Esophagus muscularis mucosa (tissue), 3 donors: ENCODE results near the gene ATP6V1C2.

Experiments used
- POLR2A ChIP-seq: fragments of 450-650 bp; IDR thresholded peaks from one replicate; pipeline ENCODE4 v1.6.1; 2017; ENCODE audit warnings: antibody characterized with exemption, moderate library complexity, mild to moderate bottlenecking, low read depth
- POLR2AphosphoS5 ChIP-seq, 2 donors: sonication (generic); formaldehyde crosslinking; IDR thresholded peaks; one replicate each; pipeline ENCODE4 v1.6.1; 2017; ENCODE audit warnings: antibody characterized with exemption in 2 of 2
- TF ChIP-seq, protein P1 (sequence below), 3 experiments: fragments of 200-600 bp in 2 of 3; fragments of 450-650 bp in 1 of 3; sonication (generic) in 2 of 3; IDR thresholded peaks; one replicate each; pipeline ENCODE4 v1.5.1; 2017 to 2019; ENCODE audit warnings: antibody characterized with exemption in 3 of 3, mild to moderate bottlenecking in 2 of 3, moderate library complexity in 1 of 3

DNA sequence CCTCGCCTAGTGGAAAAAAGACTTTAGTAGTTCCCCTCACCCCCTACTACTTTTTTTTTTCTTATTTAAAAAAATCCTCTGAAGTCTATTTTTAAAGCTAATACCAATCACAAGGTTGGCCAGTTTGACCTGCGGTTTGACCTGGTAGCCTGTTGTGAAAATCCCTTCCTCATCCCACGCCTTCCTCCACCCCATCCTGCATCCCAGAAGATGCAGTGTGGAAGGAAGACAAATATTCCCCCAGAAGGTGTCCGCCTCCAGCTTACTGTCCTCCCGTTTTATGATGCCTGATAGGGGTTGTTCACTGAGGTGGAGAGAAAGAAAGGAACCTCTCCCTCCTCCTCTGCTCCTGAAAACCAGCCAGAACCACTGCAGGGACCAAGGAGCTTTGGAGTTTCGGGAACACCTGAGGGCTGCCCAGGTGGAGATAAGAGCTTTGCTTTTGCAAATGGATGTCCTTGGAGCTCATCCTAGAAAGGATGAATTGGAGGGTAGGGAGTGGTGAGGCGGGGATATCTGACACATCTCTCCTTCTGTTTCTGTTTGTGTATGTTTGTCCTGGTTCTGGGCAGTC is 909 bp downstream of the ATP6V1C2 start:
- no peak for TF ChIP-seq POLR2AphosphoS5 (IDR thresholded peaks at IDR 0.05)
- no peak for TF ChIP-seq POLR2A
- TF ChIP-seq, protein P1, sequence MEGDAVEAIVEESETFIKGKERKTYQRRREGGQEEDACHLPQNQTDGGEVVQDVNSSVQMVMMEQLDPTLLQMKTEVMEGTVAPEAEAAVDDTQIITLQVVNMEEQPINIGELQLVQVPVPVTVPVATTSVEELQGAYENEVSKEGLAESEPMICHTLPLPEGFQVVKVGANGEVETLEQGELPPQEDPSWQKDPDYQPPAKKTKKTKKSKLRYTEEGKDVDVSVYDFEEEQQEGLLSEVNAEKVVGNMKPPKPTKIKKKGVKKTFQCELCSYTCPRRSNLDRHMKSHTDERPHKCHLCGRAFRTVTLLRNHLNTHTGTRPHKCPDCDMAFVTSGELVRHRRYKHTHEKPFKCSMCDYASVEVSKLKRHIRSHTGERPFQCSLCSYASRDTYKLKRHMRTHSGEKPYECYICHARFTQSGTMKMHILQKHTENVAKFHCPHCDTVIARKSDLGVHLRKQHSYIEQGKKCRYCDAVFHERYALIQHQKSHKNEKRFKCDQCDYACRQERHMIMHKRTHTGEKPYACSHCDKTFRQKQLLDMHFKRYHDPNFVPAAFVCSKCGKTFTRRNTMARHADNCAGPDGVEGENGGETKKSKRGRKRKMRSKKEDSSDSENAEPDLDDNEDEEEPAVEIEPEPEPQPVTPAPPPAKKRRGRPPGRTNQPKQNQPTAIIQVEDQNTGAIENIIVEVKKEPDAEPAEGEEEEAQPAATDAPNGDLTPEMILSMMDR (IDR thresholded peaks at IDR 0.05): no peak
